Left lung (tissue), 10 donors: Measurements from ENCODE around the gene ATP13A3. TPM values are rescaled to one million over a fixed set of nuclear protein-coding genes. Genes with fewer than 3 reads are reported as not detected.
"Not testable (repeated sequence)": the region's sequence is repeated elsewhere in the genome, so short reads cannot be mapped to it uniquely, and the experiment has no call there.

Experiments
- ATAC-seq: fragments of 200-7000 bp; cut with Tn5 transposase; one replicate; pipeline ENCODE4 v1.9.1; 2020; ENCODE audit warnings: moderate library complexity
- DNase-seq, 4 donors: peaks; one replicate each; pipeline ENCODE4 v3.0.0-alpha.2; 2013 to 2020
- H3K27ac ChIP-seq, 2 donors: fragments of 200-600 bp; sonication (generic) in 1 of 2; one replicate each; pipeline versions ENCODE4 v1.5.0 to v1.8.0; 2020 to 2021
- H3K27me3 ChIP-seq, 2 donors: fragments of 200-600 bp; sonication (generic) in 1 of 2; one replicate each; pipeline versions ENCODE4 v1.5.0 to v1.8.0; 2020 to 2021
- H3K36me3 ChIP-seq, 2 donors: fragments of 200-600 bp; sonication (generic) in 1 of 2; one replicate each; pipeline versions ENCODE4 v1.5.0 to v1.8.0; 2020 to 2021
- H3K4me1 ChIP-seq, 2 donors: fragments of 200-600 bp; one replicate each; pipeline ENCODE4 v1.8.0; 2021
- H3K4me3 ChIP-seq, 2 donors: fragments of 200-600 bp; sonication (generic) in 1 of 2; one replicate each; pipeline versions ENCODE4 v1.5.0 to v1.8.0; 2020 to 2021; ENCODE audit warnings: mild to moderate bottlenecking in 1 of 2
- H3K9me3 ChIP-seq, 2 donors: fragments of 200-600 bp; sonication (generic) in 1 of 2; one replicate each; pipeline versions ENCODE4 v1.5.0 to v1.8.0; 2020 to 2021
- CTCF ChIP-seq, 2 donors: fragments of 200-600 bp; sonication (generic) in 1 of 2; IDR thresholded peaks; one replicate each; pipeline versions ENCODE4 v1.5.0 to v1.8.0; 2021; ENCODE audit warnings: antibody characterized with exemption in 2 of 2
- intact Hi-C, 2 donors: fragments of 100-400 bp; cut with DNase I; formaldehyde crosslinking; loops; one replicate each; pipeline versions ENCODE4 v1.11.2 to v1.14.2; 2022
- polyA plus RNA-seq, 6 donors: library from polyadenylated mRNA; unstranded; fragments of 120-200 nt; gene quantifications; one replicate each; pipeline ENCODE4 v1.2.1, GENCODE V29; 2013; ENCODE audit not compliant: insufficient read length in 6 of 6
- total RNA-seq, 2 donors: library from RNA; stranded (reverse); fragmentation: NEBNext Ultra II Directional; extraction: Animal tissue kit (Norgen Biotek cat#: 25700); gene quantifications; one replicate each; pipeline ENCODE4 v1.2.1, GENCODE V29; 2021
- donor health status: DM: no; HTN: yes; CAD: no.
- donor health status: DM: no; HTN: no; CAD: no.

Gene ATP13A3
- total and polyA plus RNA-seq, 8 donors = 52.0 to 123 (median 59.5) TPM

- H3K27ac ChIP-seq = no peak overlapping the region
- TF ChIP-seq CTCF (IDR thresholded peaks at IDR 0.05) = no peak
- H3K27me3 ChIP-seq = no peaks in the 10 kb centered on the region
- H3K4me3 ChIP-seq = no peak overlapping the region
- no peaks in the 10 kb centered on the region for H3K36me3 ChIP-seq
- H3K9me3 ChIP-seq = no peaks in the 10 kb centered on the region
- intact Hi-C loops = no loop called here
- no peak for DNase-seq
- no peak for ATAC-seq
- peaks cover 0 to 17% of the 10 kb centered on the region in 2 donors for H3K4me1 ChIP-seq
These were observed 19.1 kb upstream of the ATP13A3 start for GRCh38 chr3:194505791-194506415.

- H3K36me3 ChIP-seq = no peaks in the 10 kb centered on the region
- H3K9me3 ChIP-seq = no peaks in the 10 kb centered on the region
- H3K4me1 ChIP-seq = peaks cover 0 to 17% of the 10 kb centered on the region in 2 donors
- no peaks in the 10 kb centered on the region for H3K27me3 ChIP-seq
- H3K4me3 ChIP-seq = no peak overlapping the region
- H3K27ac ChIP-seq = no peak overlapping the region
- no peak for TF ChIP-seq CTCF (IDR thresholded peaks at IDR 0.05)
- ATAC-seq (no peak), DNase-seq (no peak)
- intact Hi-C loops = no loop called here
These were observed 18.1 kb upstream of the ATP13A3 start for GRCh38 chr3:194504861-194505260.

DNA sequence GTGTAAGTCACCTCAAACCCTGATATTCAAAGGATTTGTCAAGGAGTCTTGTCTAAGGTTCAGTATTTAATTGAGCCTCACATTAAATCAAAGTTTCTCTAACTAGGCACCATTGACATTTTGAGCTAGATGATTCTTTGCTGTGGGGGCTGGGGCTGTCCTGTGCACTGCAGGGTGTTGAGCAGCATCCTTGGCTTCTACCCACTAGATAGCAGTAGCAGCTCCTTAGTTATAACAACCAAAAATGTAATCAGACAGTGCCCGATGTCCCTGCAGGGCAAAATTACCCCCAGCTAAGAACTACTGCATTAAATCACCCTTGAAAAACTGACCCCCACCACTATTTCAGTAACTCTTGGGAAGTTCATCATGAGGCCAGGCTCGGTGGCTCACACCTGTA is 17.3 kb upstream of the ATP13A3 start:
- ATAC-seq (no peak), DNase-seq (no peak)
- intact Hi-C loops = no loop called here
- Histone ChIP-seq H3K36me3 (no peaks in the 10 kb centered on the region), H3K27me3 (no peaks in the 10 kb centered on the region), H3K9me3 (no peaks in the 10 kb centered on the region), H3K27ac (no peak overlapping the region), H3K4me3 (no peak overlapping the region), H3K4me1 (peaks cover 0 to 15% of the 10 kb centered on the region in 2 donors)
- TF ChIP-seq CTCF (IDR thresholded peaks at IDR 0.05) = no peak

GRCh38 chr3:194503081-194503531 is 16.3 kb upstream of the ATP13A3 start:
- TF ChIP-seq CTCF (IDR thresholded peaks at IDR 0.05) = no peak
- no peaks in the 10 kb centered on the region for H3K27me3 ChIP-seq
- H3K4me3 ChIP-seq = no peak overlapping the region
- ATAC-seq (no peak), DNase-seq (no peak)
- peaks cover 0 to 9% of the 10 kb centered on the region in 2 donors for H3K4me1 ChIP-seq
- H3K27ac ChIP-seq = no peak overlapping the region
- H3K9me3 ChIP-seq = no peaks in the 10 kb centered on the region
- intact Hi-C loops = no loop called here
- H3K36me3 ChIP-seq = no peaks in the 10 kb centered on the region

- H3K27ac ChIP-seq = no peak overlapping the region
- H3K36me3 ChIP-seq = no peaks in the 10 kb centered on the region
- H3K4me3 ChIP-seq = no peak overlapping the region
- TF ChIP-seq CTCF (IDR thresholded peaks at IDR 0.05) = no peak
- no peaks in the 10 kb centered on the region for H3K9me3 ChIP-seq
- intact Hi-C loops = no loop called here
- H3K4me1 ChIP-seq = peaks cover 0 to 26% of the 10 kb centered on the region in 2 donors
- ATAC-seq (no peak), DNase-seq (no peak)
- no peaks in the 10 kb centered on the region for H3K27me3 ChIP-seq
These were observed 13.4 kb upstream of the ATP13A3 start for GRCh38 chr3:194500198-194500597.

DNA sequence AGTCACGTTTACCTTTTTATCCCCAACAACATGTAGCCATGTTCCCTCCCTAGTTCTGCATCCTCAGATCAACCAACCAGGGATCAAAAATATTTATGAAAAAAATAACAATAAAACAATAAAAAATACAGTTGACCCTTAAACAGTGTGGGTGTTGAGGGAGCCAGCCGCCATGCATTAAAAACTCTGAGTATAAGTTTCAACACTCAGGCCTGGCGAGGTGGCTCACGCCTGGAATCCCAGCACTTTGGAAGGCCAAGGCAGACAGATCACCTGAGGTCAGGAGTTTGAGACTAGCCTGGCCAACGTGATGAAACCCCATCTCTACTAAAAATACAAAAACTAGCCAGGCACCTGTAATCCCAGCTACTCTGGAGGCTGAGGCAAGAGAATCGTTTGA is 12.7 kb upstream of the ATP13A3 start:
- H3K4me3 ChIP-seq, H3K27me3 ChIP-seq, H3K27ac ChIP-seq, ATAC-seq, DNase-seq, intact Hi-C loops, H3K9me3 ChIP-seq, H3K36me3 ChIP-seq: not testable (repeated sequence)
- peaks cover 0 to 31% of the 10 kb centered on the region in 2 donors for H3K4me1 ChIP-seq
